Pancreas (tissue), 10 donors: Measurements from ENCODE around the gene PRR7. TPM values are rescaled to one million over a fixed set of nuclear protein-coding genes. Genes with fewer than 3 reads are reported as not detected.
A peak's percentile ranks its signal among the peaks of the same experiment; 100 is the strongest.

Experiments
- ATAC-seq, 4 donors: fragments of 200-7000 bp; cut with Tn5 transposase; one replicate each; pipeline versions ENCODE4 v1.8.0 to v1.9.1; 2020; ENCODE audit warnings: mild to moderate bottlenecking in 4 of 4, moderate library complexity in 4 of 4
- DNase-seq, 6 donors: peaks; one replicate each; pipeline ENCODE4 v3.0.0-alpha.2; 2020
- FAIRE-seq: peaks from 2 replicates; lab custom pipeline; 2012; peaks lifted over from hg19 to GRCh38; lab: Jason Lieb, UNC
- H3K27ac ChIP-seq, 4 donors: fragments of 200-600 bp; sonication (generic); 1 replicate in 3 of 4; 2 replicates in 1 of 4; pipeline versions ENCODE4 v1.5.0 to v1.8.0; 2020
- H3K27me3 ChIP-seq, 4 donors: fragments of 200-600 bp; one replicate each; pipeline ENCODE4 v1.8.0; 2021
- H3K36me3 ChIP-seq, 3 donors: fragments of 200-600 bp; sonication (generic) in 1 of 3; one replicate each; pipeline versions ENCODE4 v1.5.0 to v1.8.0; 2020 to 2021
- H3K4me1 ChIP-seq, 3 donors: fragments of 200-600 bp; one replicate each; pipeline ENCODE4 v1.8.0; 2021
- H3K4me3 ChIP-seq, 4 donors: fragments of 200-600 bp; sonication (generic) in 2 of 4; one replicate each; pipeline versions ENCODE4 v1.5.0 to v1.8.0; 2020 to 2021
- H3K9me3 ChIP-seq, 4 donors: fragments of 200-600 bp; one replicate each; pipeline ENCODE4 v1.8.0; 2021
- CTCF ChIP-seq, 4 donors: fragments of 200-600 bp; sonication (generic) in 3 of 4; IDR thresholded peaks; one replicate each; pipeline versions ENCODE4 v1.5.0 to v1.8.0; 2021; ENCODE audit warnings: antibody characterized with exemption in 4 of 4
- WGBS, 2 donors: extraction: QIAGEN DNeasy Blood & Tissue Kit; methylation state at CpG; one replicate each; pipeline ENCODE4 v1.1.7; 2013; 5-methylcytosine and 5-hydroxymethylcytosine counted together
- intact Hi-C, 3 donors: fragments of 100-400 bp; cut with DNase I; formaldehyde crosslinking; loops; one replicate each; pipeline versions ENCODE4 v1.11.1 to v1.14.2; 2022
- polyA plus RNA-seq, 2 donors: library from polyadenylated mRNA; stranded (reverse); fragments of 200-250 nt; gene quantifications; one replicate each; pipeline ENCODE4 v1.2.3, GENCODE V29; 2013
- total RNA-seq, 6 donors: library from RNA; stranded (reverse); fragmentation: NEBNext Ultra II Directional in 4 of 6; extraction: Animal tissue kit (Norgen Biotek cat#: 25700) in 4 of 6; gene quantifications; one replicate each; pipeline versions ENCODE4 v1.2.1 to v1.2.4, GENCODE V29; 2021 to 2023
- donor health status: healthy with polysubstance abuse.
- donor health status: DM: no; HTN: no; CAD: no; lungs with moderate emphysema.
- donor health status: DM: no; HTN: no; CAD: no.
- donor health status: control.
- donor health status: control.
- donor health status: Bipolar disorder and iron deficiency.
- donor health status: DM: yes; HTN: yes; CAD: no.
- donor health status: DM: no; HTN: no; CAD: no.
- donor health status: DM: no; HTN: no; CAD: no.
- donor health status: DM: yes; HTN: yes; CAD: no.

PRR7 gene
- total and polyA plus RNA-seq, 8 donors, result 1.7 to 3.5 (median 2.7) TPM

- H3K9me3 ChIP-seq, result no peaks in the 10 kb centered on the region
- no peak for TF ChIP-seq CTCF (IDR thresholded peaks at IDR 0.05)
- DNase-seq (peak in 1 of 6 donors; percentile 35), ATAC-seq (no peak), FAIRE-seq (no peak)
- intact Hi-C loops, result no loop called here
- H3K36me3 ChIP-seq, result no peaks in the 10 kb centered on the region
- no peaks in the 10 kb centered on the region for H3K27me3 ChIP-seq
- H3K4me3 ChIP-seq, result no peak overlapping the region
- 72 to 81% methylated on average over 11 of the region's 11 CpGs for WGBS, 2 donors
- peaks cover 0 to 6% (median 6%) of the 10 kb centered on the region in 3 donors for H3K4me1 ChIP-seq
- no peak overlapping the region for H3K27ac ChIP-seq
Observed at GRCh38 chr5:177475563-177476427, 29.2 kb downstream of the PRR7 start.

GRCh38 chr5:177476531-177477233, 30.1 kb downstream of the PRR7 start:
- ATAC-seq, result no peak
- no peaks in the 10 kb centered on the region for H3K36me3 ChIP-seq
- DNase-seq, result peak in 1 of 6 donors; percentile 47
- intact Hi-C loops, result no loop called here
- H3K4me3 ChIP-seq, result no peak overlapping the region
- H3K9me3 ChIP-seq, result no peaks in the 10 kb centered on the region
- FAIRE-seq, result no peak
- WGBS, 2 donors, result 86 to 89% methylated on average over 18 of the region's 18 CpGs
- H3K4me1 ChIP-seq, result peaks cover 0 to 6% (median 6%) of the 10 kb centered on the region in 3 donors
- TF ChIP-seq CTCF (IDR thresholded peaks at IDR 0.05), result no peak
- no peaks in the 10 kb centered on the region for H3K27me3 ChIP-seq
- H3K27ac ChIP-seq, result no peak overlapping the region

- H3K9me3 ChIP-seq, result no peaks in the 10 kb centered on the region
- no peak overlapping the region for H3K27ac ChIP-seq
- no peak for FAIRE-seq
- ATAC-seq, result no peak
- H3K4me1 ChIP-seq, result peaks cover 0 to 3% (median 0%) of the 10 kb centered on the region in 3 donors
- intact Hi-C loops, result no loop called here
- no peaks in the 10 kb centered on the region for H3K27me3 ChIP-seq
- H3K36me3 ChIP-seq, result no peaks in the 10 kb centered on the region
- H3K4me3 ChIP-seq, result no peak overlapping the region
- TF ChIP-seq CTCF (IDR thresholded peaks at IDR 0.05), result no peak
- peak in 1 of 6 donors; percentile 29 for DNase-seq
- 94% methylated on average over 13 of the region's 13 CpGs for WGBS, 2 donors
Observed at GRCh38 chr5:177477701-177478477, 31.3 kb downstream of the PRR7 start.

- WGBS, 2 donors, result 42 to 43% methylated on average over 18 of the region's 18 CpGs
- Histone ChIP-seq H3K36me3 (no peaks in the 10 kb centered on the region), H3K27ac (no peak overlapping the region), H3K4me3 (no peak overlapping the region), H3K4me1 (peaks cover 0 to 3% (median 0%) of the 10 kb centered on the region in 3 donors), H3K27me3 (no peaks in the 10 kb centered on the region), H3K9me3 (no peaks in the 10 kb centered on the region)
- no peak for TF ChIP-seq CTCF (IDR thresholded peaks at IDR 0.05)
- intact Hi-C loops, result no loop called here
- ATAC-seq (peak; percentile 62 to 73 (median 68)), FAIRE-seq (no peak), DNase-seq (peak in 4 of 6 donors; percentile 58 to 77 (median 69))
Observed at GRCh38 chr5:177478711-177479646, 32.4 kb downstream of the PRR7 start.
